Measurements from ENCODE around the gene SLC26A11. TPM values are rescaled to one million over a fixed set of nuclear protein-coding genes. Genes with fewer than 3 reads are reported as not detected.

Gene SLC26A11
- total RNA-seq, 1 donor from 2014 or later, result 7.9 TPM

- H3K9me3 ChIP-seq (ENCODE audit: low read depth), result no peaks in the 10 kb centered on the region
- TF ChIP-seq CTCF (IDR thresholded peaks at IDR 0.05), result no peak
- TF ChIP-seq EZH2 (IDR thresholded peaks at IDR 0.05), result peak; percentile 44
- TF ChIP-seq EZH2phosphoT487 (IDR thresholded peaks at IDR 0.05), result no peak
- H3K4me1 Mint-ChIP-seq, result peaks cover 33% of the 10 kb centered on the region
- H3K9ac ChIP-seq, result peak overlapping the region; percentile 59
- H3K27ac Mint-ChIP-seq, result peak overlapping the region; percentile 90
- peaks cover 6% of the 10 kb centered on the region for H3K27me3 Mint-ChIP-seq (ENCODE audit: insufficient read depth, low read depth)
- DNase-seq (ENCODE audit: low spot score), result peak; percentile 82
- peaks cover 47% of the 10 kb centered on the region for H3F3A ChIP-seq (ENCODE audit: low read depth)
- peaks cover 15% of the 10 kb centered on the region for H3K27me3 ChIP-seq
- H3K4me3 Mint-ChIP-seq, result peak overlapping the region; percentile 95
- peaks cover 2% of the 10 kb centered on the region for H3K9me3 Mint-ChIP-seq
- peaks cover 10% of the 10 kb centered on the region for H3K4me1 ChIP-seq
- peak overlapping the region; percentile 85 for H3K4me3 ChIP-seq
- H3K79me2 ChIP-seq (ENCODE audit: low read depth), result no peaks in the 10 kb centered on the region
- no peaks in the 10 kb centered on the region for H3K36me3 ChIP-seq
- peak overlapping the region; percentile 52 for H2AFZ ChIP-seq (replicated peaks)
- peaks cover 22% of the 10 kb centered on the region for H4K20me1 ChIP-seq (ENCODE audit: low read depth)
- peak overlapping the region; percentile 91 for H3K27ac ChIP-seq
- H3K36me3 Mint-ChIP-seq, result peaks cover 2% of the 10 kb centered on the region
- H3K4me2 ChIP-seq, result peak overlapping the region; percentile 90
Observed at GRCh38 chr17:80261159-80261894, 41.1 kb downstream of the SLC26A11 start.

- Histone ChIP-seq H3K27me3 (peaks cover 15% of the 10 kb centered on the region), H2AFZ (replicated peaks) (no peak overlapping the region), H3F3A (ENCODE audit: low read depth) (peaks cover 47% of the 10 kb centered on the region), H3K79me2 (ENCODE audit: low read depth) (no peaks in the 10 kb centered on the region), H3K9me3 (ENCODE audit: low read depth) (no peaks in the 10 kb centered on the region), H3K9ac (no peak overlapping the region), H3K4me1 (peaks cover 10% of the 10 kb centered on the region), H3K36me3 (no peaks in the 10 kb centered on the region), H4K20me1 (ENCODE audit: low read depth) (peaks cover 22% of the 10 kb centered on the region), H3K27ac (peak overlapping the region; percentile 91), H3K4me3 (peak overlapping the region; percentile 85), H3K4me2 (peak overlapping the region; percentile 90)
- H3K9me3 Mint-ChIP-seq, result peaks cover 2% of the 10 kb centered on the region
- DNase-seq (ENCODE audit: low spot score), result no peak
- peak overlapping the region; percentile 95 for H3K4me3 Mint-ChIP-seq
- peaks cover 6% of the 10 kb centered on the region for H3K27me3 Mint-ChIP-seq (ENCODE audit: insufficient read depth, low read depth)
- H3K4me1 Mint-ChIP-seq, result peaks cover 32% of the 10 kb centered on the region
- H3K27ac Mint-ChIP-seq, result peak overlapping the region; percentile 90
- H3K36me3 Mint-ChIP-seq, result peaks cover 2% of the 10 kb centered on the region
- TF ChIP-seq EZH2 (IDR thresholded peaks at IDR 0.05) (no peak), CTCF (IDR thresholded peaks at IDR 0.05) (no peak), EZH2phosphoT487 (IDR thresholded peaks at IDR 0.05) (no peak)
Observed at GRCh38 chr17:80261895-80262279, 41.7 kb downstream of the SLC26A11 start.

DNA sequence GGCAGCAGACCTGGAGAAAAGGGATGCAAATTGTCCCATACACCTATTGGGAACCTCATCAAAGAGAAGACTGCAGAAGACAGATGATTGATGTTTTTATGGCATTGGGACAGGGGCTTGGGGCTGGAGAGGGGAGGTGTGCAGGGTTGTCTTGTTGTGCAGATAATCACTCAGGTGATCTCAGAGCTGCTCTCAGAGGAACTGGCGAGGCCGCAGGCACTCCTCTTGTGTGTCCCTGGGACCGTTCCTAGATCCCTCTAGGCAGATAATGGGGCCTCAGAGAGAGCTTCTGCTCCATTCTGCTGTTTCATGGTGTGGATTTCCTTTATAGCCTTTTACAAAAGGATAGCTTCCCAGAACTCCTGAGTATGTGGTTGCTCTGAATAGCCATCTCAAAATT, 42.1 kb downstream of the SLC26A11 start:
- Histone ChIP-seq H2AFZ (replicated peaks) (no peak overlapping the region), H3K9ac (no peak overlapping the region), H3K36me3 (no peaks in the 10 kb centered on the region), H3K4me2 (peak overlapping the region; percentile 90), H3K27ac (no peak overlapping the region), H3K4me1 (peaks cover 10% of the 10 kb centered on the region), H3K27me3 (peaks cover 15% of the 10 kb centered on the region), H4K20me1 (ENCODE audit: low read depth) (peaks cover 22% of the 10 kb centered on the region), H3K79me2 (ENCODE audit: low read depth) (no peaks in the 10 kb centered on the region), H3K9me3 (ENCODE audit: low read depth) (no peaks in the 10 kb centered on the region), H3K4me3 (no peak overlapping the region), H3F3A (ENCODE audit: low read depth) (peaks cover 46% of the 10 kb centered on the region)
- H3K9me3 Mint-ChIP-seq, result peaks cover 2% of the 10 kb centered on the region
- H3K4me1 Mint-ChIP-seq, result peaks cover 31% of the 10 kb centered on the region
- no peak for DNase-seq (ENCODE audit: low spot score)
- peak overlapping the region; percentile 90 for H3K27ac Mint-ChIP-seq
- peak overlapping the region; percentile 95 for H3K4me3 Mint-ChIP-seq
- H3K27me3 Mint-ChIP-seq (ENCODE audit: insufficient read depth, low read depth), result peaks cover 6% of the 10 kb centered on the region
- TF ChIP-seq EZH2phosphoT487 (IDR thresholded peaks at IDR 0.05) (no peak), CTCF (IDR thresholded peaks at IDR 0.05) (no peak), EZH2 (IDR thresholded peaks at IDR 0.05) (no peak)
- H3K36me3 Mint-ChIP-seq, result peaks cover 2% of the 10 kb centered on the region
